Endothelial cell of umbilical vein (primary cell): Measurements from ENCODE around the gene C5orf15.

ENCODE experiments used
- CTCF ChIP-seq, 2 donors: IDR thresholded peaks; 1 replicate in 1 of 2; 2 replicates in 1 of 2; pipeline ENCODE4 v1.5.1; 2011; ENCODE audit warnings: low read length in 2 of 2, mild to moderate bottlenecking in 2 of 2, moderate library complexity in 2 of 2, control low read depth in 1 of 2, inconsistent platforms in 1 of 2, low read depth in 1 of 2; ENCODE audit not compliant: insufficient read depth in 1 of 2; ENCODE audit errors: extremely low read depth in 1 of 2
- EZH2 ChIP-seq: IDR thresholded peaks from 2 replicates; pipeline ENCODE4 v1.6.1; 2012; ENCODE audit warnings: borderline replicate concordance, low read depth, mild to moderate bottlenecking, moderate library complexity, low read length, inconsistent platforms; ENCODE audit not compliant: severe bottlenecking
- FOS ChIP-seq: IDR thresholded peaks from 2 replicates; pipeline ENCODE4 v1.6.1; 2011; ENCODE audit warnings: mild to moderate bottlenecking, low read length, moderate library complexity, borderline replicate concordance; ENCODE audit not compliant: insufficient read depth
- JUN ChIP-seq: IDR thresholded peaks from 2 replicates; pipeline ENCODE4 v1.6.1; 2011; ENCODE audit warnings: borderline replicate concordance, low read depth; ENCODE audit not compliant: insufficient read length, insufficient read depth
- MAX ChIP-seq: IDR thresholded peaks from 2 replicates; pipeline ENCODE4 v1.6.1; 2011; ENCODE audit not compliant: insufficient read depth, insufficient read length
- MYC ChIP-seq: IDR thresholded peaks from one replicate; pipeline ENCODE4 v1.6.1; 2011; ENCODE audit warnings: mild to moderate bottlenecking, low read depth, low read length
- POLR2A ChIP-seq: IDR thresholded peaks from 2 replicates; pipeline ENCODE4 v1.6.1; 2012; ENCODE audit warnings: low read depth, mild to moderate bottlenecking, control low read depth, low read length
- POLR2AphosphoS5 ChIP-seq: IDR thresholded peaks from 2 replicates; pipeline ENCODE4 v1.6.1; 2012; ENCODE audit warnings: low read depth, mild to moderate bottlenecking, control low read depth, low read length, moderate library complexity; ENCODE audit not compliant: insufficient read depth

GRCh38 chr5:133962131-133962530, 6.3 kb downstream of the C5orf15 start:
- TF ChIP-seq POLR2A = no peak
- no peak for TF ChIP-seq POLR2AphosphoS5
- no peak for TF ChIP-seq CTCF (IDR thresholded peaks at IDR 0.05; ENCODE audit: extremely low read depth in 1 of 2, insufficient read depth in 1 of 2, low read depth in 1 of 2, low read length in 2 of 2)
- TF ChIP-seq MAX = no peak
- TF ChIP-seq FOS = no peak
- TF ChIP-seq JUN = no peak
- TF ChIP-seq EZH2 = no peak
- no peak for TF ChIP-seq MYC
